Right lobe of liver (tissue), 6 donors: ENCODE measurements around the gene F10. TPM values are rescaled to one million over a fixed set of nuclear protein-coding genes. Genes with fewer than 3 reads are reported as not detected.

Source experiments
- ATAC-seq, 4 donors: fragments of 200-7000 bp; cut with Tn5 transposase; one replicate each; pipeline ENCODE4 v1.9.1; 2020; ENCODE audit warnings: mild to moderate bottlenecking in 4 of 4, moderate library complexity in 4 of 4
- DNase-seq, 3 donors: peaks; one replicate each; pipeline ENCODE4 v3.0.0-alpha.2; 2020
- H3K27ac ChIP-seq, 3 donors: fragments of 200-600 bp; one replicate each; pipeline ENCODE4 v1.8.0; 2022
- H3K27me3 ChIP-seq, 2 donors: fragments of 200-600 bp; one replicate each; pipeline ENCODE4 v1.8.0; 2022
- H3K36me3 ChIP-seq, 4 donors: fragments of 200-600 bp; sonication (generic) in 1 of 4; one replicate each; pipeline versions ENCODE4 v1.5.1 to v1.8.0; 2017 to 2022; ENCODE audit warnings: control low read depth in 1 of 4
- H3K4me1 ChIP-seq, 4 donors: fragments of 200-600 bp; sonication (generic) in 1 of 4; one replicate each; pipeline versions ENCODE4 v1.5.1 to v1.8.0; 2017 to 2022; ENCODE audit warnings: control low read depth in 1 of 4
- H3K4me3 ChIP-seq, 3 donors: fragments of 200-600 bp; one replicate each; pipeline ENCODE4 v1.8.0; 2022
- H3K9me3 ChIP-seq, 4 donors: fragments of 200-600 bp; sonication (generic) in 1 of 4; one replicate each; pipeline versions ENCODE4 v1.5.1 to v1.8.0; 2017 to 2022; ENCODE audit warnings: control low read depth in 1 of 4
- CTCF ChIP-seq, 4 donors: fragments of 200-600 bp in 3 of 4; fragments of 450-650 bp in 1 of 4; IDR thresholded peaks; one replicate each; pipeline versions ENCODE4 v1.5.1 to v1.8.0; 2016 to 2022; ENCODE audit warnings: antibody characterized with exemption in 4 of 4, mild to moderate bottlenecking in 2 of 4
- POLR2A ChIP-seq: fragments of 450-650 bp; IDR thresholded peaks from one replicate; pipeline ENCODE4 v1.6.1; 2017; ENCODE audit warnings: antibody characterized with exemption, mild to moderate bottlenecking
- WGBS: methylation state at CpG from one replicate; pipeline ENCODE4 v1.1.6; 2018; ENCODE audit warnings: low coverage, low lambda C conversion rate; ENCODE audit not compliant: insufficient coverage; ENCODE audit errors: missing lambda C conversion rate; 5-methylcytosine and 5-hydroxymethylcytosine counted together
- intact Hi-C, 2 donors: fragments of 100-400 bp; cut with DNase I; formaldehyde crosslinking; loops; one replicate each; pipeline versions ENCODE4 v1.11.2 to v1.14.1; 2022
- total RNA-seq, 6 experiments: library from RNA; depleted of rRNA in 2 of 6; stranded (reverse); fragments of >200 nt in 2 of 6; fragmentation: NEBNext Ultra II Directional in 3 of 6; extraction: Animal tissue kit (Norgen Biotek cat#: 25700) in 3 of 6; gene quantifications; one replicate each; pipeline versions ENCODE4 v1.1.0 to v1.2.4, GENCODE V29; 2016 to 2023
- donor health status: DM: no; HTN: yes; CAD: no.
- donor health status: DM: no; HTN: no; CAD: no.
- donor health status: DM: no; HTN: no; CAD: no.
- donor health status: DM: no; HTN: yes; CAD: no.
- donor health status: DM: no; HTN: yes; CAD: no.

F10 gene
- total RNA-seq, 6 experiments from 2014 or later = 108 to 157 (median 132) TPM

GRCh38 chr13:113121928-113122471 lies 599 bp upstream of the F10 start:
- Histone ChIP-seq H3K27ac (peak overlapping the region; percentile 28 to 90 (median 29)), H3K9me3 (no peaks in the 10 kb centered on the region), H3K4me3 (peak overlapping the region in 2 of 3 donors; percentile 58 to 70), H3K4me1 (peaks cover 0 to 15% (median 4%) of the 10 kb centered on the region in 4 donors), H3K36me3 (no peaks in the 10 kb centered on the region), H3K27me3 (no peaks in the 10 kb centered on the region)
- no peak for TF ChIP-seq POLR2A
- no peak for TF ChIP-seq CTCF (IDR thresholded peaks at IDR 0.05)
- whole genome bisulfite sequencing = 45% methylated on average over 6 of the region's 16 CpGs
- DNase-seq = peak in 2 of 3 donors; percentile 53 to 56
- peak; percentile 1 to 12 (median 3) for ATAC-seq
- intact Hi-C loops = no loop called here

GRCh38 chr13:113123226-113124201 lies 915 bp downstream of the F10 start:
- peaks cover 0 to 15% (median 4%) of the 10 kb centered on the region in 4 donors for H3K4me1 ChIP-seq
- peak overlapping the region; percentile 73 to 90 (median 83) for H3K27ac ChIP-seq
- peak overlapping the region; percentile 42 to 70 (median 58) for H3K4me3 ChIP-seq
- no peaks in the 10 kb centered on the region for H3K9me3 ChIP-seq
- ATAC-seq = peak; percentile 24 to 55 (median 36)
- H3K36me3 ChIP-seq = no peaks in the 10 kb centered on the region
- intact Hi-C loops = no loop called here
- TF ChIP-seq CTCF (IDR thresholded peaks at IDR 0.05) (peak in 3 of 4 donors; percentile 31 to 45 (median 35)), POLR2A (no peak)
- WGBS = 57% methylated on average over 14 of the region's 29 CpGs
- peak in 1 of 3 donors; percentile 52 for DNase-seq
- no peaks in the 10 kb centered on the region for H3K27me3 ChIP-seq

- DNase-seq = peak in 1 of 3 donors; percentile 44
- no peak overlapping the region for H3K4me3 ChIP-seq
- peak overlapping the region in 1 of 3 donors; percentile 90 for H3K27ac ChIP-seq
- ATAC-seq = no peak
- intact Hi-C loops = no loop called here
- 85% methylated on average over 4 of the region's 19 CpGs for WGBS
- peaks cover 0 to 15% (median 4%) of the 10 kb centered on the region in 4 donors for H3K4me1 ChIP-seq
- TF ChIP-seq CTCF (IDR thresholded peaks at IDR 0.05) (no peak), POLR2A (no peak)
- no peaks in the 10 kb centered on the region for H3K27me3 ChIP-seq
- no peaks in the 10 kb centered on the region for H3K36me3 ChIP-seq
- H3K9me3 ChIP-seq = no peaks in the 10 kb centered on the region
These were observed 1.8 kb downstream of the F10 start for GRCh38 chr13:113124211-113124970.

- Histone ChIP-seq H3K4me1 (peaks cover 0 to 15% (median 4%) of the 10 kb centered on the region in 4 donors), H3K9me3 (no peaks in the 10 kb centered on the region), H3K27ac (no peak overlapping the region), H3K27me3 (no peaks in the 10 kb centered on the region), H3K36me3 (peaks cover 0 to 6% (median 0%) of the 10 kb centered on the region in 4 donors), H3K4me3 (no peak overlapping the region)
- TF ChIP-seq POLR2A (no peak), CTCF (IDR thresholded peaks at IDR 0.05) (no peak)
- intact Hi-C loops = no loop called here
- WGBS = 86% methylated on average over 16 of the region's 19 CpGs
- DNase-seq (peak in 1 of 3 donors; percentile 38), ATAC-seq (no peak)
These were observed 3.1 kb downstream of the F10 start for GRCh38 chr13:113125506-113126264.
